ENCODE results near the gene MCCD1.
"Not testable (repeated sequence)": the region's sequence is repeated elsewhere in the genome, so short reads cannot be mapped to it uniquely, and the experiment has no call there.

Gene MCCD1

GRCh38 chr6:31498748-31499147 lies 30.0 kb upstream of the MCCD1 start:
- no peaks in the 10 kb centered on the region for H3K9me2 ChIP-seq (replicated peaks; ENCODE audit: control insufficient read depth, low read length)
- peaks cover 12% of the 10 kb centered on the region; the same call in 1 of the 2 replicates for H4K20me1 ChIP-seq (ENCODE audit: control insufficient read depth, insufficient read depth, low read depth, low read length)
- H3K36me3 ChIP-seq (ENCODE audit: control insufficient read depth, low read length), result peaks cover 25% of the 10 kb centered on the region

GRCh38 chr6:31499648-31500047 lies 29.1 kb upstream of the MCCD1 start:
- H3K4me2 ChIP-seq (ENCODE audit: low read length); H3K9me3 ChIP-seq (ENCODE audit: control insufficient read depth, insufficient read depth, low read length); H3K4me3 ChIP-seq (ENCODE audit: low read length); H3K9me2 ChIP-seq (replicated peaks; ENCODE audit: control insufficient read depth, low read length); H3K27ac ChIP-seq (ENCODE audit: low read depth, low read length); H3K27me3 ChIP-seq (ENCODE audit: control insufficient read depth, low read length): not testable (repeated sequence)
- Histone ChIP-seq H3K4me1 (ENCODE audit: control insufficient read depth, low read length) (peaks cover 20% of the 10 kb centered on the region), H3K79me2 (ENCODE audit: control insufficient read depth, low read length) (peaks cover 100% of the 10 kb centered on the region), H3F3A (ENCODE audit: control insufficient read depth, insufficient read depth) (peaks cover 10% of the 10 kb centered on the region), H4K20me1 (ENCODE audit: control insufficient read depth, insufficient read depth, low read depth, low read length) (peaks cover 13% of the 10 kb centered on the region), H3K36me3 (ENCODE audit: control insufficient read depth, low read length) (peaks cover 25% of the 10 kb centered on the region)

More at GRCh38 chr6:31498748-31499147, 30.0 kb upstream of the MCCD1 start:
- H3K4me2 ChIP-seq (ENCODE audit: low read length), result peak overlapping the region; percentile 21
- no peak overlapping the region for H3K27ac ChIP-seq (ENCODE audit: low read depth, low read length)
- no peaks in the 10 kb centered on the region for H3K9me3 ChIP-seq (ENCODE audit: control insufficient read depth, insufficient read depth, low read length)
- peaks cover 98% of the 10 kb centered on the region for H3K79me2 ChIP-seq (ENCODE audit: control insufficient read depth, low read length)
- TF ChIP-seq EZH2phosphoT487 (IDR thresholded peaks at IDR 0.05; ENCODE audit: borderline replicate concordance, low read length) (no peak), CTCF (IDR thresholded peaks at IDR 0.05; ENCODE audit: low read depth, low read length, poor library complexity, severe bottlenecking) (no peak)
- H3K4me3 ChIP-seq (ENCODE audit: low read length), result no peak overlapping the region; the same call in 1 of the 2 replicates
- peaks cover 10% of the 10 kb centered on the region for H3F3A ChIP-seq (ENCODE audit: control insufficient read depth, insufficient read depth)
- no peaks in the 10 kb centered on the region for H3K27me3 ChIP-seq (ENCODE audit: control insufficient read depth, low read length)
- peaks cover 20% of the 10 kb centered on the region for H3K4me1 ChIP-seq (ENCODE audit: control insufficient read depth, low read length)

GRCh38 chr6:31502586-31502985 lies 26.2 kb upstream of the MCCD1 start:
- Histone ChIP-seq H3K4me3 (ENCODE audit: low read length) (no peak overlapping the region), H3K9me3 (ENCODE audit: control insufficient read depth, insufficient read depth, low read length) (no peaks in the 10 kb centered on the region), H4K20me1 (ENCODE audit: control insufficient read depth, insufficient read depth, low read depth, low read length) (peaks cover 18% of the 10 kb centered on the region), H3K4me1 (ENCODE audit: control insufficient read depth, low read length) (peaks cover 7% of the 10 kb centered on the region), H3K27me3 (ENCODE audit: control insufficient read depth, low read length) (no peaks in the 10 kb centered on the region), H3K36me3 (ENCODE audit: control insufficient read depth, low read length) (peaks cover 52% of the 10 kb centered on the region), H3K79me2 (ENCODE audit: control insufficient read depth, low read length) (peaks cover 86% of the 10 kb centered on the region), H3K4me2 (ENCODE audit: low read length) (no peak overlapping the region), H3K9me2 (replicated peaks; ENCODE audit: control insufficient read depth, low read length) (no peaks in the 10 kb centered on the region), H3F3A (ENCODE audit: control insufficient read depth, insufficient read depth) (no peaks in the 10 kb centered on the region), H3K27ac (ENCODE audit: low read depth, low read length) (no peak overlapping the region)
- no peak for TF ChIP-seq CTCF (IDR thresholded peaks at IDR 0.05; ENCODE audit: low read depth, low read length, poor library complexity, severe bottlenecking)
- TF ChIP-seq EZH2phosphoT487 (IDR thresholded peaks at IDR 0.05; ENCODE audit: borderline replicate concordance, low read length), result no peak

- Histone ChIP-seq H3K79me2 (ENCODE audit: control insufficient read depth, low read length) (peaks cover 21% of the 10 kb centered on the region), H3K36me3 (ENCODE audit: control insufficient read depth, low read length) (peaks cover 60% of the 10 kb centered on the region)
- not testable (repeated sequence) for H3K4me1 ChIP-seq (ENCODE audit: control insufficient read depth, low read length); H4K20me1 ChIP-seq (ENCODE audit: control insufficient read depth, insufficient read depth, low read depth, low read length); H3K9me2 ChIP-seq (replicated peaks; ENCODE audit: control insufficient read depth, low read length); H3F3A ChIP-seq (ENCODE audit: control insufficient read depth, insufficient read depth); H3K4me2 ChIP-seq (ENCODE audit: low read length); H3K27me3 ChIP-seq (ENCODE audit: control insufficient read depth, low read length); H3K9me3 ChIP-seq (ENCODE audit: control insufficient read depth, insufficient read depth, low read length); H3K27ac ChIP-seq (ENCODE audit: low read depth, low read length); H3K4me3 ChIP-seq (ENCODE audit: low read length)
Measured at GRCh38 chr6:31509036-31509435, 19.7 kb upstream of the MCCD1 start.

Data from DOHH2 (cell line).